ENCODE measurements around the gene ZNF576.
"Not testable (repeated sequence)": the region's sequence is repeated elsewhere in the genome, so short reads cannot be mapped to it uniquely, and the experiment has no call there.

The ZNF576 gene

DNA sequence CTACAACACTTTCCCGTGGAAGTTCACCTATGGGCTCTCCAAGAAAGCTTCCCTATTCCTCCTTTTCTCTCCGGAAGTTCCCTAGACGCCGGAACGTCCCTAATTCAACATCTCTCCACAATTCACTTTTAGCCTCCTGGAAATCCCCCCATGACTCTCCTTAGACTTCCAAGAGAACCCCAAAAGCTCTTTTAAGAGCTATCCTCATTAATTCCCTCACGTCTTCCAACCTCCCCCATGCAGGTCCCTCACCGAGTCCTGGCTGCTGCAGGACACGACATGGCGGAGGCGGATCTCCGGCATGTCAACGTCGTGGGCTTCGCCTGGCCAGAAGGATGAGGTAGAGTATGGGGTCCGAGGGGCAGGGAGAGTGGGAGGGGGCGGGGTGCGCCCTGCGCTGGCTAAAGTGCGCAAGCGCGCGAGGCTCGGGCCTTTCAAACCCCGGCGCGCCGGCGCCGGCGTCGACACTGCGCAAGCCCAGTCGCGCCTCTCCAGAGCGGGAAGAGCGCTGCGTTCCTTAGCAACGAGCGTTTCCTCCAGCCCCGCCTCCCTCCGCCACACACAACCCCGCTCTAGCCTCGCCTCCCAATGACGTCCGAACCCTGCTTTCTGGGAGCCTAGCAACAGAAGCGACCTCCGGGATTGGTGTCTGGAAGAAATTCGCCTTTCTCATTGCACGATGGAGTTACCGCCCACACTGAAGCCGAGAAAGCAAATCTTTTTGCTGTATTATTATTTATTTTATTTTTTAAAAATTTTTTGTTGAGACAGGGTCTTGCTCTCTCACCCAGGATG lies 21.0 kb upstream of the ZNF576 start, which contains the start of the genes PINLYP and XRCC1:
Gene PINLYP, plus strand, starts transcription at position 646 of the 795 bp plus-strand sequence. CDS start 1,391 bp downstream, outside the sequence.
Gene XRCC1, minus strand, starts transcription at position 372 of the 795 bp plus-strand sequence. Its CDS starts 69 bp downstream, at position 303.
- DNase-seq = peak; percentile 96

DNA sequence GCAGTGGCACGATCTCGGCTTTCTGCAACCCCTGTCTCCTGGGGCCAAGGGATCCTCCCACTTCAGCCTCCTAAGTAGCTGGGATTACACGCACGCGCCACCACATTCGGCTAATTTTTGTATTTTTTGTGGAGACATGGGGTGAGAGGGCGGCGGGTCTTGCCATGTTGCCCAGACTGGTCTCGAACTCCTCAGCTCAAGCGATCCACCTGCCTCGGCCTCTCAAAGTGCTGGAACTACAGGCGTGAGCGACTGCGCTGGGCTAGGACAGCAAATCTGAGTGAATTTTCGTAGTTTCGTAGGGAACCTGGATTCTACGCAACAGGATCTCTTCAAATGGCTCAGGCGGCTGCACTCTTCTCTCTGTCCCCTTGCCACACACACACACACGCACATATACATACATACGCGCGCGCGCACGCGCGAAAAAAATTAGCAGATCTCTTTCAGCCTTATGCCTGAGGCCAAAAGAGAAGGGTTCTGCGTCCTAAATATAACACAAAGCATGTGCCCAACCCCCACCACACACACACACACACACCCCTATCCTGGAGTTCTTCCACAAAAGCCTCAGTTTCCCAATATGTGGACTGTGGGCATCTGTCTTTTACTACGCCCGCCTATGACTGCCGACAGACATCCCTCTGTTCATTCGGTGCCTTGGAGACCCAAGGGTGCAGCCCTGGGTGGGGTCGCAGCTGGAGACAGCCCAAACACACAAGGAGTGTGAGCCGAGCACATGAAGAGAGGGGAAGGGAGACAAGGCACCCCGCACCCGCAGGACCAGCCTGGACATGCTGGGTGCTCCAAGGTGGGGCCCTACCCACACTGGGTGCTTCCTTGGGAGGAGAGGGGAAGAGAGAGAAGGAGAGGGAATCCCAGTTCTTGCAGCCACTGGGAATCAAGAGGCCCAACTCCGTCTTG lies 20.2 kb upstream of the ZNF576 start:
- DNase-seq = no peak

DNA sequence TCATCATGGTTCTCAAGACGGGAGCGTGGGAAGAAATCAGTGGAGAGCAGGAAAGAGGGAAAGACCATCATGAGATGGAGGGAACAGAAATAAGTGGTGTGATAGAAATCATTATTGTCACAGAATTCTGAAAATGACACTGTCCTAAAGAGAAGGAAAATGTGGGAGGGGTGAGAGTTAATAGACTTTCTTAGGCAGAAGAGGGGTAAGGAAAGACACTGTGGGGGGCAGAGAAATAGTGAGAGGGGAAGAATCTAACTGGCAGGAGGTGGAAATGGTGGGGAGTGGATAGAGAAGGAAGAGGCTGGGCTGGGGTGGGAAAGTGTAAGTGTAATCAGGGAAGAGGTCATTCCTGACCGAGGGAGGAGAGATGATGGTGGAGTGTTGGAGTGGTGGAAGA lies 17.6 kb upstream of the ZNF576 start:
- DNase-seq = no peak

DNA sequence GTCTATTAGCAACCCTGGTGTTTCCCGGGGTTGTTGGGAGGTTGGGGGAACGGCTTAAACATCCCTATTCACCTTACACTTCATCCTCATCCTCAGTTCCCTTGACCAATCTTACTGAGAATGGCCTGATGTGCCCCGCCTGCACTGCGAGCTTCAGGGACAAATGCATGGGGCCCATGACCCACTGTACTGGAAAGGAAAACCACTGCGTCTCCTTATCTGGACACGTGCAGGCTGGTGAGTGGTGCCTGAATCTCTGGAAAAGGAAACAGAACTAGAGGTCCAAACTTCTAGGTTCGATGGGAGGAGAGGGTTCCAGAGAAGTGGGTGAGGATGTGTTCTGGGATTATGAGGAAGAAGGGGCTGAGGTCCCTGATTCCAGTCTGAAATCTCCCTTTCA lies 14.9 kb upstream of the ZNF576 start:
- no peak for DNase-seq

DNA sequence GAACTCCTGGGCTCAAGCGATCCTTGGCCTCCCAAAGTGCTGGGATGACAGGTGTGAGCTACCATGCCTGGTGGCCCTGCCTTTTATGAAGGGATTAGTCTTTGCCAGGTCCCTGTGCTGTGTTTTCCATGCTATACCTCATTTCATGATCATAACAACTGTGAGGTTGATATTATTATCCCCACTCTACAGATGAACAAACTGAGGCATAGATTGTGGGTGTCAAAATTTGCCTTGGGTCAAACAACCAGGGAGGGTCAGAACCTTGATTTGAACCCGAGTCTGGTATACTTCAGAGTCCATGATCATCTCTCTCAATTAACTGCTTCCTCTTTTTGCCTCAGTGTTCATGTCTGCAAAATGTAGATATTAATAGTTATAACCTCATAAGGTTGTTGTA lies 13.9 kb upstream of the ZNF576 start:
- no peak for DNase-seq

DNA sequence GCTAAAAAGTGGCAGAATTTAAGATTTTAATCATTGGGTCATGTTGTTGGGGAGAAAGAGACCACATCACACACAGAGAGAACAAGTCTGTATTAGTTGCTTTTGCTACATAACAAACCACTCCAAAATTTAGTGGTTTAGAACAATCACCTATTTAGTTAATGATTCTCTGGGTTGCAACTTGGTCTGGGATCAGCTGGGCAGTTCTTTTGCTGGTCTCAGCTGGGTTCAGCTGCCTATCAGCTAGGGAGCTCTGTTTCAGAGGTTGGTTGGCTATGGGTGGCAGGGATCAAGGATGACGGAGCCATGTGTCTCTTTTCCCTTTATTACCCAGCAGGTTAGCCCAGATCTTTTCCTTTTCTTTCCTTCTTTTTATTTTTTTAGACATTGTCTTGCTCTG lies 11.9 kb upstream of the ZNF576 start:
- no peak for DNase-seq

DNA sequence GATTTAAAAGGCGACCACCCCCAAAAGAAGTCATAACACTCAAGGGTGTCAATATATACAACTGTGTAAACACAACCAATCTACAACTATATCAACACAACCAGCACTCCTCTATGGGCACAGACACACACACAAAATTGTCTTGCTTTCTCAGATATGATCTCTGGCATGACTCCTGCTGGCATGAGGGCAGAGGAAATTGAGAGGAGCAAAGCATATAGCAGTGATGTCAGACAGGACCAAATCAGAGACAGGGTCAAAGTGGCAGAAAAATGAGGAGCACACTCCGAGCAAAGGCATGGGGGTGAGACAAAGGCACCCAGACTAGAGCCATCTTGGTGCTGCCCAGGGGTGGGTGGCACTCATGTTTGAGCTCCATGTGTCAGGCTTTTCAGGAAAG lies 10.0 kb upstream of the ZNF576 start:
- DNase-seq = no peak

DNA sequence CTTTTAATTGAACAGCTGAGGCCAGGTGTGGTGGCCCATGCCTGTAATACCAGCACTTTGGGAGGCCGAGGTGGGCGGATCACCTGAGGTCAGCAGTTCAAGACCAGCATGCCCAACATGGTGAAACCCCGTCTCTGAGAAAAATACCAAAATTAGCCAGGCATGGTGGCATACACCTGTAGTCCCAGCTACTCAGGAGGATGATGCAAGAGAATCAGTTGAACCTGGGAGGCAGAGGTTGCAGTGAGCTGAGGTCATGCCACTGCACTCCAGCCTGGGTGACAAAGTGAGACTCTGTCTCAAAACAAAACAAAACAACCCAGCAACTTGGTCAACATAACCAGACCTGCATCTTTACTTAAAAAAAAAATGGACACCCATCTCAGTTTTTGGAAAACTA lies 9.4 kb upstream of the ZNF576 start:
- DNase-seq = not testable (repeated sequence)

DNA sequence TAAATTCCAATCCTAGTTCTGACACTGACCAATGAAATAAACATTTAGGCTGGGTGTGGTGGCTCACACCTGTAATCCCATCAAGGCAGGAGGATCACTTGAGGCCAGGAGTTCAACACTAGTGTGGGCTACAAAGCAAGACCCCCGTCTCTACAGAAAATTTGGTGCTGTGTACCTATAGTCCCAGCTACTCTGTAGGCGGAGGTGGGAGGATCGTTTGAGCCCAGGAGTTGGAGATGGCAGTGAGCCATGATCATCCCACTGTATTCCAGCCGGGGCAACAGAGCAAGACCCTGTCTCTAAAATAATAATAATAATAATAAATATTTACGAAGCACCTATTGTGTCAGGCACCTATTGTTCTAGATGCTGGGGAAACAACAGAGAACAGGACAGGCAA lies 7.1 kb upstream of the ZNF576 start:
- DNase-seq = no peak

DNA sequence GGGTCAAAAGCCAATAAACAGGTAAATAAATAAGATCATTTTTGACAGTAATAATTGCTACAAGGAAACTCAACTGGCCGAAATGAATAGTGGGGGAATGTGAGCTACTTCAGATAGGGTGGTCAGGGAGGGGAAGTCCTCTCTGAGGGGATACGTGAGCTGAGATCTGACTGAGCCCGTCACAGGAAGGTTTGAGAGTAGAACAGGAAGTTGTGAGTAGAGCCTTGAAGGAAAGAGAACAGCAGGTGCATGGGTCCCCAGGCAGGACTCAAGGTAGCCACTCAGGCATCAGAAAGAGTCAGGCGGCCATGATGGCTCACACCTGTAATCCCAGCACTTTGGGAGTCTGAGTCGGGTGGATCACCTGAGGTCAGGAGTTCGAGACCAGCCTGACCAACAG lies 6.7 kb upstream of the ZNF576 start:
- no peak for DNase-seq

DNA sequence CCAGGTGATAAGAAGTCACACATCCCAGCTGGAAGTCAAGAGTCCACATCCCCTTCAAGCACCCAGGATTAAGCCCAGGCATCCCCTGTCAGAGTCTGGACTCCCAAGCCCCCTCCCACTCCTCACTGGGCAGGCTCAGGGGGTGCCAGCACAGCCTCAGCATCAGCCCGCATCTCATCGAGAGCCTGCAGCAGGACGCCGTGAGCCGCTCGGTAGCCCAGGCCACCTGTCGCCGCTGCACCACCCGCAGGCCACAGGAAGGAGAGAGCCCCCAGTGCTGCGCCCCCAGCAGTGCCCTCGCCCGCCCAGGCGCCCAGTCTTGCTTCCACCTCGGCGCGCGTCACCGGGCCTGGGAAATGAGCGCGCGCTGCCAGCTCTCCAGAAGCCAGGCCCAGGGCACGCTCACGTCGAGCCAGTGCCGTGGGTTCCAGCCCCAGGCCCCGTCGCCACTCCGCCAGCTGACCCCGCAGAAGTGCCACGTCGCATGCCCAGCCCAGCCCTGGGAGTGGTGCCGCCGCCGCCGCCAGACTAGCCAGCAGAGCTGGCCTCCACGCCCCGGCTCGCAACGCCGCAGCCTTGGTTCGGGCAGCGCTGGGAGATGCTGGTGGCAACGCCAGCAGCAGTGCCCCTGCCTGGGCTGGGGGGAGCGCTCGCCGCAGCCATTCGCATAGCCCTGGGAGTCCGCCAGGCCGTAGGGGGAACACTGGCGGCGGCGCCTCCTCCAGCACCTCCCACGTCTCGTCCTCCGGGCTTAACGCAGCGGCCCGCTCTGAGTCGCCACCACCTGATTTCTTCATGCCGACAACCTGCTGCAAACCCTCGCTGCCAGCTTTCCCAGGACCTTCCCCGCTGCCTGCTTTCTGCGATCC lies 4.3 kb upstream of the ZNF576 start:
- DNase-seq = no peak

DNA sequence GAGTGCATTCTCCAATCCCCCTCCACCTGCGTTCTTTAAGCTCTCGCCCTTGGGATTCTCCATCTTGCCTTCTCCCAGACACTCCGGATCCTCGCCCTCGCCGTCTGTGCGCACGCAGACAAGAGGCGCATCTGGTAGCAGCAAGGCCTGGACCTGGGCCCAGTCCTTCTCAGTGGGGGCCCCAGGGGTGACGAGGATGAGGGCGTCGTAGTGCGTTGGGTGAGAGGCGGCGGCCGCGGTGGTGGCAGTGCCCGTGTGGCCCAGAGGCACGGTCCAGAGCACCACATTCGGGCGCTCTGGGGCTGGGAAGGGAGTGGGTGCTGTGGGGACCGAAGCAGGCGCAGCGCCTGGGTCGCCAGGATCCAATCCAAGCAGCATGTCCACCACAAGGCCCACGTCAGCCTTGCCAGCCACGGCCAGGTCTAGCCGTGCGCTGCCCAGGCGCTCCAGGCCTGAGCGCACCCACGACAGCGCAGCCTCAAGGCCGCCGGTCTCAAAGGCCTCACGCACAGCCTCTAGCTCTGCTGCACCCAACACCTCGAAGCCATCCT lies 3.5 kb upstream of the ZNF576 start:
- DNase-seq = no peak

DNA sequence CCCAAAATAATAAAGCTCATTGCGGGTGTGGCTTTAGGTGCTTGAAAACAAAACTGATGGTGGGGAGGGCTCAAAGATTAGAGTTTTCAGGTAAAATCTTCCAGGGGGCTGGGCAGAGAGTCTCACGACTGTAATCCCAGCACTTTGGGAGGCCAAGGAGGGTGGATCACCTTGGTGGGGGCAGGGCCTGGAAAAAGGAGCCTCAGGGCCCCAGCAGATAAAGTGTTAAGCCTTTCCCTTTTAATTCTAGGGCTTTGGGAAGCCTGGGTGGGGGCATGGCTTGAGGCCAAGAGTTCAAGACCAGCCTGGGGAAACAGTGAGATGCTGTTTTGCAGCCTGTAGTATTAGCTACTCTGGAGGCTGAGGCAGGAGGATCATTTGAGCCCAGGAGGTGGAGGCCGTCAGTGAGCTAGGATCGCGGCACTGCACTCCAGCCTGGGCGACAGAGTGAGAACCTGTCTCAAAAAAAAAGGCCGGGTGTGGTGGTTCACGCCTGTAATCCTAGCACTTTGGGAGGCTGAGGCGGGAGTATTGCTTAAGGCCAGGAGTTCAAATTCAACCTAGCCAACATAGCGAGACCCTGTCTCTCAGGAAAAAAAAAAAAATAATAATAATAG lies 2.2 kb upstream of the ZNF576 start:
- DNase-seq = no peak

DNA sequence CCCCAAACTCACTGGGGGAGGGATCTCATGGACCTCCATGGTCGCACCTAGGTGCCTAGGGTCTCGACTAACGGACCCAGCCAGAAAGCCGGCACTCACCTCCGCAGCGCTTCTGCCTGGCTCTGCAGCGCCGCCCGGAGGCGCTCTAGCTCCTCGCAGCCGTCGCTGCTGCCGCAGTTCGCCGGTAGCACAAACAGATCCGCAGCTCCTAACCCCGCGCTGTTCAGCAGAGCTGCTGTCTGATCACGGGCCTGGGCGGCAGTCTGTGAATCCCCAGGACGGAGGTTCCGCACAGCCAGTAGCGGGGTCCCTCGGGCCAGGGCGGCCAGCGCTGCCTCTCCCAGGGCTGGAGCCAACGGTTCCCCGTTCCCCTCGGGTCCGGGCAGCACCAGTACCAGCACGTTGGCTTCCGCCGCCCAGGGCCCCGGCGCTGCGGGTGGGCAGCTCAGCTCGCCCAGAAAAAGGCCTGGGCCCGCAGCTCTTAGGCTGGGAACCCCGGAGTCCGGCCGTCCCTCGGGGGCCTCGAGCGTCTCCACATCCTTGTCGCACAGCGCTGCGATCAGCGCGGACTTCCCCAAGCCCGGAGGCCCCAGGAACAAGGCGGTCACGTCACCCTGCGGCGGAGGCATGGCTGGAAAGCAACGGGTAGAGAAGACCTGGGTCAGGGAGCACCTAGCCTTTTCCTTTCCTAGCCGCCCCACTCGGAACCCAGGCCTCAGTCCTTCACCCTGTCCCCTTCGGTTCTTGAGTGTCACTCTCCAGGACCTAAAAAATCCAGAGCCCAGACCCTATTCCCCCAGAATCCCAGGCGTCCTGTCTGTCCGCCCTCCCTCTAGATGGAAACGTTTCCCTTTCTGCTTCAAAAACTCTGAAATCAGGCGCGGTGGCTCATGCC lies 1.4 kb upstream of the ZNF576 start:
- peak; percentile 10 for DNase-seq

DNA sequence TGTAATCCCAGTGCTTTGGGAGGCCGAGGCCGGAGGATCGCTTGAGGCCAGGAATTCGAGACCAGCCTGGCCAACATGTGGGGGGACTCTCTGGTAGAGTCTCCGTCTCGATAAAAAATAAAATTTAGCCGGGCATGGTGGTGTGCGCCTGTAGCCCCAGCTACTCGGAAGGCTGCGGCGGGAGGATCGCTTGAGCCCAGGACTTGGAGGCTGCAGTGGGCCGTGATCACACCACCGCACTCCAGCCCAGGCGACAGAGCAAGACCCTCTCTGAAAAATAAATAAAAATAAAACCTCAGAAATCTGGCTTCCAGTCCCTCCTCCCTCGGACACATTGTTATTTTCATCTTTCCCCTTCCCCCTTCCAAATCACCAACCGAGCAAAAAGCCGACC lies 793 bp upstream of the ZNF576 start:
- DNase-seq = no peak

DNA sequence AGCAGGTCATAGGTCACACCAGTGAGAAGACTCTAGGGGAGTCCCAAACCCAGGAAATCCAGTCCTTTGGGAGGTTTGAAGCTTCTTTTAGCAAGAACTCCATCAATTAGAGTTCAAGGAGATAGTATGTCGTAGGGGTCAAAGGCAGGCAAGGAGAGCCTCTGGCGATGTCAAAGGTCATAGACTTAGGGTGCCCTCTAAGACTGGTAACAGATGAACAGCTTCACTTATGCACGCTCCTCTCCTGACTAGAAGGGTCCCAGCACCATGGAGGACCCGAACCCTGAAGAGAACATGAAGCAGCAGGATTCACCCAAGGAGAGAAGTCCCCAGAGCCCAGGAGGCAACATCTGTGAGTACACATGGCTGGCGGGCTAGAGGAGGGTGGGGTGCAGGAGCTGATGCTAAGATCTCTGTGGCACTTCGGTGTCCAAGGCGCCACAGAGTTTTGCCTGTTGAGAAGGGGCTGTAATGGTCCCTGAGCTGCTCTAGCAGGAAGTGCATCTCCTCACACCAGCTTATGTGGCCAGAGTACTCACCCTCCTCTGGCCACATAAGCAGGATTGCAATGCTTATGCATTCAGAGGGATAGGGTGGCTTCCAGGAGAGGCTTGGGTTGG lies 557 bp downstream of the ZNF576 start:
- DNase-seq = no peak

DNA sequence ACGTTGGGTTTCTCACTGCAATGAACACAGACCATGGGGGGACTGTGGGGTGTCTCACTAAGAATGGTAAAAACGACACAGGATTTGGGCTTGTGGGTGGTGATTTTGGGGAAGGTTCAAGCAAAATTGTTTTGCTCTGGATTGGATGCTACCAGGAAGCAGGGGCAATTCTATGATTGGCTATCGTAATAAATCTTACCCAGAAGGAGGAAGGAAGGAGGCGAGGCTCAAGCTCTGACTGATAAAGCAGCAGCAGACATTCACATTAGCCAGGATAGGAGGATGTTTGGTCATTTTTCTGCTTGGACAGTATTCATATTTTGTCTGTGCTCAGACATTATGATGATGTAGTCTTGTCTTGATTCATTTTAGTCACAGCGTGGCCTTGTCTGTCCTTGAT lies 1.5 kb downstream of the ZNF576 start:
- DNase-seq = no peak

DNA sequence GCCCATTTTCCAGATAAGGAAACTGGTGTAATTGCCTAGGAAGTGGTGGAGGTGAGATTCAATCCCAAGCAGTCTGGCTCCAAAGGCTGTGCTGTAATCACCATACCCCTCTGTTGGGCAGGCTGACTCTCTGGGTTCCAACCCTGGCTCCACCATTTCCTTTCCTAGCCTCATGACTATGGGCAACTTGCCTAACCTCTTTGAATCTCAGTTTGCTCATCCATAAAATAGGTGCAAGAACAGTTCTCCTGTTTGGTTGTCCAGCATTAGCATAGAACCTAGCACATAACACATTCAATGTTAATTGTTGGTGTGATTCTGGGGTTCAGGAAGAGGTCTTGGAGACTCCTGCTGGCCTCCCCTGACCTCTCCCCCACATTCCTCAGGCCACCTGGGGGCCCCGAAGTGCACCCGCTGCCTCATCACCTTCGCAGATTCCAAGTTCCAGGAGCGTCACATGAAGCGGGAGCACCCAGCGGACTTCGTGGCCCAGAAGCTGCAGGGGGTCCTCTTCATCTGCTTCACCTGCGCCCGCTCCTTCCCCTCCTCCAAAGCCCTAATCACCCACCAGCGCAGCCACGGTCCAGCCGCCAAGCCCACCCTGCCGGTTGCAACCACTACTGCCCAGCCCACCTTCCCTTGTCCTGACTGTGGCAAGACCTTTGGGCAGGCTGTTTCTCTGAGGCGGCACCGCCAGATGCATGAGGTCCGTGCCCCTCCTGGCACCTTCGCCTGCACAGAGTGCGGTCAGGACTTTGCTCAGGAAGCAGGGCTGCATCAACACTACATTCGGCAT lies 2.2 kb downstream of the ZNF576 start:
- DNase-seq = no peak

DNA sequence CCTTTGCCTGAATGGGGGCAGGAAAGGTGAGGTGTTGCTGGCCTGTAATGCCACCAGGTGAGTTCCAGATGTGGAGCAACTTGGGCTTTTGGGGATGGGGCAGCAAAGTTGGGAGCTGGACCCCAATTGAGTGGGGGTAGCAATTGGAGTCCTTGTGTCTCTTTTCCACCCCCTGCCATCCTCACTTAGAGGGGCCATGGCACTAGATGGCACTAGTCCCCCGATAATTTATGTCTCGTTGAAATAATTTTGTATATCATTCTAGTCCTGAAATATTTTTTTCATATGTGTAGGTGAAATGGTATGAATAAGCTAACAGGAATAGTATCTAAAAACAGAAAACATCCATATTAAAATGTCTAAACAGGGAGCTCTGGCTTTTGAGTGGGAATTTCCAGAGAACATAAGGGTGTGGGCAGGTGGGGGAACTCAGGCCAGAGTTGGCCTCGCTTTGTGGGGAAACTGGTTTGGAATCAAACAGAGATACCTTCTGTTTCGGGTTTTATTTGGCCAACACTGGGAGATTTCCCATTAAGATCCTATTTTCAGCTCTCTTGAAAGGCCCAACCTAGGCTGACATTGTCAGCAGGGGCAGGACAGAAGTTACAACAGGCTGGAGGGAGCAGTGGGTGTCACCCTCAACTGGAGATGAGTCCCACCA lies 3.4 kb downstream of the ZNF576 start:
- DNase-seq = no peak

Data from KG1 (cell line).